Neural crest cell (in vitro differentiated cells): ENCODE measurements around the gene TTN. TPM values are rescaled to one million over a fixed set of nuclear protein-coding genes. Genes with fewer than 3 reads are reported as not detected.

Experiments used
- DNase-seq: peaks from one replicate; pipeline ENCODE4 v3.0.0; 2021; ENCODE audit warnings: low read depth, mixed read lengths, low spot score
- H3K27ac Mint-ChIP-seq: one replicate; pipeline ENCODE4 v1.8.0; 2021; ENCODE audit warnings: mild to moderate bottlenecking, mixed read lengths; ENCODE audit not compliant: unreplicated experiment
- H3K27me3 Mint-ChIP-seq: 2 replicates; pipeline ENCODE4 v1.8.0; 2021; ENCODE audit warnings: low read depth, mild to moderate bottlenecking, mixed read lengths
- H3K36me3 Mint-ChIP-seq: 2 replicates; pipeline ENCODE4 v1.8.0; 2021; ENCODE audit warnings: low read depth, mild to moderate bottlenecking, mixed read lengths
- H3K4me1 Mint-ChIP-seq: 2 replicates; pipeline ENCODE4 v1.8.0; 2021; ENCODE audit warnings: mixed read lengths
- H3K4me3 Mint-ChIP-seq: one replicate; pipeline ENCODE4 v1.8.0; 2021; ENCODE audit warnings: mild to moderate bottlenecking, mixed read lengths
- H3K9me3 Mint-ChIP-seq: 2 replicates; pipeline ENCODE4 v1.8.0; 2021; ENCODE audit warnings: mixed read lengths
- CTCF ChIP-seq: fragments of 200-600 bp; sonication (generic); conservative IDR thresholded peaks from 2 replicates; pipeline ENCODE4 v1.5.0; 2021; ENCODE audit warnings: antibody characterized with exemption, mild to moderate bottlenecking
- total RNA-seq: library from RNA; stranded (reverse); gene quantifications from 2 replicates; pipeline ENCODE4 v1.2.1, GENCODE V29; 2021

The TTN gene
- total RNA-seq, 1 donor from 2014 or later, result under 0.01 TPM

GRCh38 chr2:178502751-178503150 is 304.5 kb downstream of the TTN start:
- Mint-ChIP-seq H3K4me1 (no peaks in the 10 kb centered on the region), H3K4me3 (no peak overlapping the region), H3K36me3 (peaks cover 12% of the 10 kb centered on the region)

GRCh38 chr2:178499640-178500039 is 307.6 kb downstream of the TTN start:
- Mint-ChIP-seq H3K4me1 (peaks cover 3% of the 10 kb centered on the region), H3K9me3 (no peaks in the 10 kb centered on the region), H3K36me3 (peaks cover 20% of the 10 kb centered on the region), H3K27ac (no peak overlapping the region), H3K4me3 (no peak overlapping the region), H3K27me3 (no peaks in the 10 kb centered on the region)
- DNase-seq, result no peak
- TF ChIP-seq CTCF, result no peak

More at GRCh38 chr2:178502751-178503150, 304.5 kb downstream of the TTN start:
- H3K27ac Mint-ChIP-seq, result no peak overlapping the region
- TF ChIP-seq CTCF, result no peak
- no peak for DNase-seq
- H3K9me3 Mint-ChIP-seq, result no peaks in the 10 kb centered on the region
- no peaks in the 10 kb centered on the region for H3K27me3 Mint-ChIP-seq

- no peak for DNase-seq
- H3K4me1 Mint-ChIP-seq, result peaks cover 3% of the 10 kb centered on the region
- H3K27me3 Mint-ChIP-seq, result no peaks in the 10 kb centered on the region
- no peak for TF ChIP-seq CTCF
- peaks cover 20% of the 10 kb centered on the region for H3K36me3 Mint-ChIP-seq
- H3K27ac Mint-ChIP-seq, result no peak overlapping the region
- H3K4me3 Mint-ChIP-seq, result no peak overlapping the region
- no peaks in the 10 kb centered on the region for H3K9me3 Mint-ChIP-seq
Observed at GRCh38 chr2:178498137-178498536, 309.1 kb downstream of the TTN start.

- Mint-ChIP-seq H3K27ac (peak overlapping the region; percentile 53), H3K36me3 (peaks cover 20% of the 10 kb centered on the region), H3K4me1 (peaks cover 3% of the 10 kb centered on the region), H3K27me3 (no peaks in the 10 kb centered on the region), H3K4me3 (no peak overlapping the region), H3K9me3 (no peaks in the 10 kb centered on the region)
- DNase-seq, result no peak
- TF ChIP-seq CTCF, result no peak
Observed at GRCh38 chr2:178496049-178496448, 311.2 kb downstream of the TTN start.

GRCh38 chr2:178491612-178492011 is 315.6 kb downstream of the TTN start:
- no peaks in the 10 kb centered on the region for H3K9me3 Mint-ChIP-seq
- no peak for TF ChIP-seq CTCF
- no peaks in the 10 kb centered on the region for H3K4me1 Mint-ChIP-seq
- no peak for DNase-seq
- H3K27ac Mint-ChIP-seq, result no peak overlapping the region
- no peak overlapping the region for H3K4me3 Mint-ChIP-seq
- H3K27me3 Mint-ChIP-seq, result no peaks in the 10 kb centered on the region
- peaks cover 24% of the 10 kb centered on the region for H3K36me3 Mint-ChIP-seq

- Mint-ChIP-seq H3K4me1 (peaks cover 22% of the 10 kb centered on the region), H3K9me3 (no peaks in the 10 kb centered on the region), H3K36me3 (peaks cover 13% of the 10 kb centered on the region), H3K27me3 (no peaks in the 10 kb centered on the region), H3K27ac (no peak overlapping the region), H3K4me3 (no peak overlapping the region)
- no peak for DNase-seq
- TF ChIP-seq CTCF, result no peak
Observed at GRCh38 chr2:178485356-178485755, 321.9 kb downstream of the TTN start.
